Osteocyte (in vitro differentiated cells): ENCODE data around the gene DAGLB. TPM values are rescaled to one million over a fixed set of nuclear protein-coding genes. Genes with fewer than 3 reads are reported as not detected.
"Not testable (repeated sequence)": the region's sequence is repeated elsewhere in the genome, so short reads cannot be mapped to it uniquely, and the experiment has no call there.

Source experiments
- DNase-seq: peaks from one replicate; pipeline ENCODE4 v3.0.0; 2021; ENCODE audit warnings: mixed read lengths; ENCODE audit not compliant: unreplicated experiment; ENCODE audit errors: extremely low spot score
- H3K27ac Mint-ChIP-seq: one replicate; pipeline ENCODE4 v1.8.0; 2021; ENCODE audit warnings: mild to moderate bottlenecking, mixed read lengths; ENCODE audit not compliant: unreplicated experiment
- H3K27me3 Mint-ChIP-seq: one replicate; pipeline ENCODE4 v1.8.0; 2021; ENCODE audit warnings: mixed read lengths; ENCODE audit not compliant: unreplicated experiment
- H3K36me3 Mint-ChIP-seq: one replicate; pipeline ENCODE4 v1.8.0; 2021; ENCODE audit warnings: mixed read lengths; ENCODE audit not compliant: unreplicated experiment
- H3K4me1 Mint-ChIP-seq: one replicate; pipeline ENCODE4 v1.8.0; 2021; ENCODE audit warnings: mixed read lengths; ENCODE audit not compliant: unreplicated experiment
- H3K4me3 Mint-ChIP-seq: one replicate; pipeline ENCODE4 v1.8.0; 2021; ENCODE audit warnings: mild to moderate bottlenecking, moderate library complexity, mixed read lengths; ENCODE audit not compliant: unreplicated experiment
- H3K9me3 Mint-ChIP-seq: one replicate; pipeline ENCODE4 v1.8.0; 2021; ENCODE audit warnings: mixed read lengths; ENCODE audit not compliant: unreplicated experiment
- CTCF ChIP-seq: fragments of 200-600 bp; sonication (generic); IDR thresholded peaks from 2 replicates; pipeline ENCODE4 v1.5.0; 2021; ENCODE audit warnings: antibody characterized with exemption, mild to moderate bottlenecking, moderate library complexity
- total RNA-seq: library from RNA; stranded (reverse); gene quantifications from 2 replicates; pipeline ENCODE4 v1.2.1, GENCODE V29; 2021

The DAGLB gene
- total RNA-seq, 1 donor from 2014 or later = 22.4 TPM

- Mint-ChIP-seq H3K4me3 (no peak overlapping the region), H3K27me3 (no peaks in the 10 kb centered on the region), H3K9me3 (no peaks in the 10 kb centered on the region), H3K36me3 (peaks cover 16% of the 10 kb centered on the region), H3K27ac (no peak overlapping the region), H3K4me1 (peaks cover 56% of the 10 kb centered on the region)
- no peak for DNase-seq
- no peak for TF ChIP-seq CTCF
Measured at GRCh38 chr7:6478186-6478585, 30.4 kb upstream of the DAGLB start.

- DNase-seq = no peak
- H3K9me3 Mint-ChIP-seq = no peaks in the 10 kb centered on the region
- no peaks in the 10 kb centered on the region for H3K27me3 Mint-ChIP-seq
- TF ChIP-seq CTCF = no peak
- no peak overlapping the region for H3K4me3 Mint-ChIP-seq
- peaks cover 50% of the 10 kb centered on the region for H3K4me1 Mint-ChIP-seq
- H3K36me3 Mint-ChIP-seq = peaks cover 19% of the 10 kb centered on the region
- H3K27ac Mint-ChIP-seq = peak overlapping the region; percentile 85
Measured at GRCh38 chr7:6477318-6477660, 29.5 kb upstream of the DAGLB start.

GRCh38 chr7:6476596-6477317, 29.0 kb upstream of the DAGLB start:
- Mint-ChIP-seq H3K36me3 (peaks cover 23% of the 10 kb centered on the region), H3K27me3 (no peaks in the 10 kb centered on the region), H3K9me3 (no peaks in the 10 kb centered on the region), H3K4me1 (peaks cover 46% of the 10 kb centered on the region), H3K27ac (peak overlapping the region; percentile 85), H3K4me3 (no peak overlapping the region)
- TF ChIP-seq CTCF = no peak
- DNase-seq = no peak

GRCh38 chr7:6475433-6476186, 27.9 kb upstream of the DAGLB start:
- TF ChIP-seq CTCF = no peak
- DNase-seq = no peak
- H3K4me1 Mint-ChIP-seq = peaks cover 34% of the 10 kb centered on the region
- H3K4me3 Mint-ChIP-seq = no peak overlapping the region
- peak overlapping the region; percentile 85 for H3K27ac Mint-ChIP-seq
- no peaks in the 10 kb centered on the region for H3K27me3 Mint-ChIP-seq
- no peaks in the 10 kb centered on the region for H3K9me3 Mint-ChIP-seq
- peaks cover 24% of the 10 kb centered on the region for H3K36me3 Mint-ChIP-seq

GRCh38 chr7:6465862-6466261, 18.1 kb upstream of the DAGLB start:
- H3K27ac Mint-ChIP-seq = no peak overlapping the region
- peaks cover 5% of the 10 kb centered on the region for H3K4me1 Mint-ChIP-seq
- peaks cover 4% of the 10 kb centered on the region for H3K9me3 Mint-ChIP-seq
- DNase-seq = no peak
- no peaks in the 10 kb centered on the region for H3K27me3 Mint-ChIP-seq
- H3K4me3 Mint-ChIP-seq = no peak overlapping the region
- peaks cover 57% of the 10 kb centered on the region for H3K36me3 Mint-ChIP-seq
- no peak for TF ChIP-seq CTCF

GRCh38 chr7:6463609-6464008, 15.9 kb upstream of the DAGLB start:
- not testable (repeated sequence) for H3K27ac Mint-ChIP-seq, DNase-seq, H3K9me3 Mint-ChIP-seq, H3K27me3 Mint-ChIP-seq, H3K4me1 Mint-ChIP-seq, H3K4me3 Mint-ChIP-seq
- peaks cover 49% of the 10 kb centered on the region for H3K36me3 Mint-ChIP-seq
